Hematopoietic multipotent progenitor cell treated with erythropoietin and hydrocortisone succinate and interleukin-3 and kit ligand, for 6 days (in vitro differentiated cells): ENCODE results near the gene CDK5R2.

ENCODE experiments used
- DNase-seq: peaks from one replicate; pipeline ENCODE4 v3.0.0-alpha.2; 2015

Gene CDK5R2

GRCh38 chr2:219010162-219010756, 50.8 kb downstream of the CDK5R2 start:
- DNase-seq, result peak; percentile 42

GRCh38 chr2:219010873-219011272, 51.4 kb downstream of the CDK5R2 start:
- no peak for DNase-seq
